Left hindlimb (tissue), 1 donor: ENCODE measurements around the gene ELF5.

Experiments used
- DNase-seq: peaks from one replicate; pipeline ENCODE4 v3.0.0-alpha.2; 2018

ELF5 gene

DNA sequence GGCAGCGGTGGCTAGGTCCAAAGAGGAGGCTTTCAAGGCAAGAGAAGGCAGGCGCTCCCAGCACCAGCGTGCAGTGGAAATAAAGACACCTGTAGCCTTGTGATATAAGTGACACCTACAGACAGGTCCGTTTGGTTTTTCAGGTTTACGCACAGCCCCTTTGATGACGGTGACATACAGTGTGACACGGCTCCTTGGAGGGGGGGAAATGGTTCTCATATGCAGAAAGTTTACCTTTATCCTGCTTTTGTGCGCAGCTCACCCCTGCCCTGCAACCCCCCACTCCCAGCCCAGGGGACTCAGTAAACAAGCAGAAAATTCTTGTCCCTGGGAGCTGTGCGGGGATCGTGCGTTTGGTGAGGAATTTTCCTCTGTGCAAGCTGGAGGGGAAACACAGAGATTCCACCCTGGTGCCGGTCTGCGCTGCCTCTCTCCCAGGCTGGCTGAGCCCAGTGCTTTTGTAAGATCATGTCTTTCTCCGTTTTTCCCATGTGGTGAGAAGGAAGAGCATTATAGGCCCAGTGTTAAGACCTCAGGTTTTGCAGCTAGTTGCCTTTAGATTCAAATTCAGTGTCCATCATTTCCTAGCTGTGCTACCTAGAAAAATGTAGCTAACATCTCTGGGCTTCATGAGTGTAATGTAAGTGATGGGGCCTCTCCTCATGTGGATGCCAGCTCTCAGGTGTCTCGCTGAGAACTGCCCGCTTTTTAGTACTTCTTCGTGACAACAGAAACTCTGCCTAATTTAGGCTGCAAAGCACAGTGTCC, at the start of gene ELF5:
TSS of gene ELF5 (minus strand) at position 113 of the 768 bp plus-strand sequence. CDS start 8,045 bp downstream, outside the sequence.
- no peak for DNase-seq

DNA sequence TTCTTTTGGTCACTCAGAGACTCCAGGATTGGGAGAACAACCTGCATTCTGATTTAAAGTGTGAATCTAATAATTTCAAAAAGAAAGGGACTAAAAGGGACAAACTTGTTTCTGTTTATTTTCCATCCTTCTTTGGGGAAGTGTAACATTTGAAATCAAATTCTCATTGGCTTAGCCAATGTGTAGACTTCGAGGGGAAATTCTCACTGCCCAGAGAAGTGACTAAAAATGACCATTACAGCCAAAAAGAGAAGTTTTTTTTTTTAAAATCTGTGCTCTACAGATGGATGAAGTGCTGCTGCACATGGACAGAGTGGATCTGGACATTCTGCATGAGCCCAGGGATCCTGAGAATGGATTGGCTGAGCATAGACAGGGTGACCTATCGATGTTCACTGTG, 49.4 kb upstream of the ELF5 start:
- no peak for DNase-seq

DNA sequence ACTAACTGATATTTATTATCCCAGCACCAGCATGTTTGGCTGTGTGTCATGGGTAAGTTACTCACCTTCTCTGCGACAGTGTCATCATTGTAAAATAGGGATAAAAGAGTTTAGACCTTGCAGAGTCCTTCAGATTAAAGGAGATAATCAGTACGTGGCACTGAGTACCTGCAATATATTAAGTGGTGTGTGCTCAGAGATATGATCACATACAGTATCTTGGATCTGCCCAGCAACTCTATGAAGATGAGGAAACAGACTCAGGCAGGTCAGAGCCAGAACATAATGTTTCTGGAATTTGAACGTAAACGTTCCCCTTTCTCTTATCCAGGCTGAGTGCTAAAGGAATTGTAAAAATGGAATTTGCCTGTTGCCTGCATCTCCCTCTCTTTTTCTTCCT, 46.9 kb upstream of the ELF5 start:
- DNase-seq = no peak

DNA sequence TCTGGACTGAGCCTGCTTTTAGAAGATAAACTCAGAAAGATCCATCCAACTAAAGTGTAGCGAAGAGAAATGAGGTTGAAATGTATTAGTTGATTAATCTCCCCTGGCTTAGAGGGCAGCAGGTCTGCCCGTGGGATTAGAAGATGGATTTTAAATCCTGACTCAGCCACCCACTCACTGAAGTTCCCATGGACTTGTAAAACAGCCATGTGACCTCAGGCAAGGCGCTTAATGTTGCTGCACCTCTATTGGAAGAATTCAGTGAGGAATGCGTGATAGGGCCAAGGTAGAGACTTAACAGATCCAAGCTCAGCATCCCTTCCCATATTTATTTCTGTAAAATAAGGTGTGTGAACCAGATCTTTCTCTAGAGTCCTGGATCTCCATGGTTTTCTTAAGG, 45.1 kb upstream of the ELF5 start:
- DNase-seq = no peak

DNA sequence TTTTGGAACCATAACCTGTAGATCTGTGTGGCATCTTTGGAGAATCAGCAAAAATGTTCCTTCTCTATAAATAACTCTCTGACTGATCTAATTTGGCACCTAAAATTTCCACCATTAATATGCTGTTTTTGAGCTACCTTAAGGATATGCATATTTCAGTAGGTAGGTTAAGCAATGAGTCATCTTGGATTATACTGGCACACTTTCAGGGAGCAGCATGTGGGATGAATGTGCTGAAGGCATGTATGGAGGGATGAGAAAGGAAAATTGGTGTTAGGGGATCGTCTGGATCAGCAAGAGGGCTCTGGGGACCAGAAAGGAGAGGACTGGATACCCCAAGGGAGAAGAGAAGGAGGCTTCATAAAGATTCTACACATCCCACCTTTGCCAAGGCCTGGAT, 44.6 kb upstream of the ELF5 start:
- no peak for DNase-seq

DNA sequence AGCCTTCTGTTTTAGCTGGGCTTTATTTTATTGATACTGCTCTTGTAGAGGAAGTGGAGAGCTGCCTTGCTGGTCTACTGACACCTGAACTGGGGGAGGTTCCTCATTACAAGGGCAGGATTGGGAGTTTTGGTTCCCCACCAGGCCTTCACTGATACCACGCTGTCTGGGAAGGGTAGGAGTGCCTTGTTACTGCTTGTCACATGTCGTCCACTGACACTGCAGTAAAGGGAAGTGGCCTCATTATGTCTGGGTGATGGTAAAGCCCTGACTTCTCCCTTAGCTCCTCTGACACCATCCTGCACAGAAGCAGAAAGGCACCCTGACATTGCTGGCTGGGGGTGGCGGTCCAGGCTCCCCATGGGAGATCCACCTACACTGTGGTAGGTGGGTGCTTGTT, 38.7 kb upstream of the ELF5 start:
- DNase-seq = no peak

DNA sequence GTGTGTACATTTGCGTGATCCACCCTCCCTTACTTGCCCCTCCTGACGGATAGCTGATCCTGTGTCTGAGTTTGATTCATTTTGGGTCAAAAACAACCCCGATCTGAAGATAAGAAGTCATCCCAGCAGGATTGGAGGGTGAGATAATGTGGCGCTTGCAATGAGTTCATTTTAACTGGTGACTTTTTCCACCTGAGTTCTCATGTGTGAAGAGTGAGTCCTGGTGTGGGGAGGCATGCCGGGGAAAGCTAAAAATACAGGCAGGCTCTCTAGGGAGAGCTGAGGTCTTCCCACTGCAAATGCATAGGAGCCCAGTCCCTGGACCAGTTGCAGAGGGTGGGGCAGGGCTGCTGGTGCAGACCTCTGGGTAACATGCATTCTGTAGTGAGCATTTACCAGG, 35.7 kb upstream of the ELF5 start:
- DNase-seq = no peak

DNA sequence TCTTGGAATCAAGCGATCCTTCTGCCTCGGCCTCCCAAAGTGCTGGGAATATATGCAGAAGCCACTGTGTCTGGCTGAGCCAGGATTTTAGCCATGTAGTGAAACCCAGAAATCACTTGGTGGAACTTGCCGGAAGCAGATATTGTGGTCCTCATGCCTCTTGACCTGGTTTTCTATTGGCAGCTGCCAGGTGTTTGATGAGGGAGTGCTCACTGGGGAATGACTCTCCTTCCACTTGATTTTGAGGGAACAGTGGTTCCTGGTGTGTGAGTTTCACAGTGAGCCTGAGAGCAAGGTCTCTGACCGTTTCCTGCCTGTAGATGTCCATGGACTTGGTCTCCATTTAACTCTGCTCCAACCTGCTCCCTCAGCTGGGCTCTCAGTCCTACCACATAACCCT, 34.7 kb upstream of the ELF5 start:
- DNase-seq = no peak

DNA sequence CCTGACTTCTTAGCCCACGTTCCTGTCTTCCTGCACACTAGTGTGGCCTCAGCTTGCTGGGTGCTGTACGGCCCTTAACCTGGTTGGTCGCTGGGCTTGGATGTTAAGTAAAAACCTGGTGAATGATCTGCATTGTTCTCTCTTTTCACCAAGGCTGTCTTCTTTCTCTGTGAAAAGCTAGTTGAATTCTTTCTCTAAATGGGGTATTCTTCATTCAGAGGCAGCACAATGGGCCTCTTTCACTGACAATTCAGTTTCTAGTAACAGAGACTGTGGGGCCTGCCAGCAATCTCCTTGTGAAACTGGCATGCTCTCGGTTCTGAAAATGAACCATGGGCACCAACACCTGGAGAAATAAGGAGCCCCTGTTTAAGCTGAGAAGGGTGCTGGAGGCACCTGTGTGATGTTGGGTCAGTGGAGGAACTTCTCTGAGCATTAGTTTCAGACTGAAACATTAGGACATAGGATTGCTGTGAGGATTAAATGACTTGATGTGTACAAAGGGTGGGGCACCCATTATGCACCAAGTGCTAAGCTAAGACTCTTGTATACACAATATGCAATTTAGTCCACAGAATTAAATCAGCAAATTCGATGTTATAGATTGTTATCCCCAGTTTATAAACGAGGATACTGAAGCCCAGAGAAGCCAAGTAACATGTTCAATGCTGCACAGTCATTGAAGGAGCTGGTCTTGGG, 33.1 kb upstream of the ELF5 start:
- DNase-seq = no peak

DNA sequence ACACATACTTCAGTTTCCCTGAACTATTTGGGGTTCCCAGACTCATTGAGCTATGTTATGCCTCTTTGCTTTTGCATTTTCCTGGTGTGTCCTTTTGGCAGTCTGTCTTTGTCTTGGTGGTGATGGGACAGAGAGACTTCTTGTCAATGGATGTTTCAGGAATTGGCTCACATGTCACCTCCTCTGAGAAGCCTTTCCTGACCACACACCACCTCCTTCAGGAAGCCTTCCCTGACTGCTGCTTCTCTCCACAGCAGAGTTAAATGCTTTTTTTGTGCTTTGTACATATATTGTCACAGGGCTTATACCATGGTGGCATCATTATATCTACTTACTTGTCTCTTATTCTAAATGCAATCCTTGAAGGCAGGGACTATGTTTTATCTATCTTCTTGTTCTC, 28.5 kb upstream of the ELF5 start:
- no peak for DNase-seq

DNA sequence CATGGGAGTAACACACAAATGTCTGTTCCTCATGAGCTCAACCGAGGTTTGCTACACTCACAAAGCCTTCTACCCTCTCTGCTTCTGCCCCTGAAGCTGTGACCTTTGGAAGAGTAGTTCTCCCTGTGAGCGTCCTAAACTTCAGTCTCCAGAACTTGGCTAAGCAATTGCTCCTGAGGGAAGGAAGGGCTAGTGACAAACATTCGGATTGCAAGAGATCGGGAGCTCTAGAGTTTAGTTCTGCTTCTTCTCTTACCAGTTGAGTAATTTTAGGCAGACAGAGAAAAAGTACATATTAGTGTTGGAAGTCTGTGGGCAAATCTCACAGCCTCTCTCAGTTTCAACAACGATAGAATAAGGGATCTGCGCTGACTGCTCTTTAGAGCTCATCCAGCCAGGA, 27.3 kb upstream of the ELF5 start:
- no peak for DNase-seq

DNA sequence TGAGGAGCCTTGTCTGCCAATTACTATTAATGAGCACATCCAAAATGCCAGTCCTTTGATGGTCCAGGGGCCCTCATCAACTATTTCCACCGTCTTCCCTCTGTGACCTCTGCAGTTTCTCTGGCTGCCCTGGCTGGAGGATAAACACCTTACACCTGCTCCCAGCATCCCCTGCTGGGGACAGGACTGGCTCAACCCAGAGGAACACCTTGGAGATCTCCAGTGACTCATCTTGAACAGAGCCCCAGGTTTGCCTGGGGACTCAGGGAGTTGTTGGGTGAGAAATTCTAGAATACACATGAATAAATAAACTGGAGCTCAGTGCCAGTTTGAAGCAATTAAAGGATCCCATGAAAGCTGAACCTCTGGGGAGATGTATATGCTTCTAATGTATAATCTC, 24.0 kb upstream of the ELF5 start:
- DNase-seq = no peak

DNA sequence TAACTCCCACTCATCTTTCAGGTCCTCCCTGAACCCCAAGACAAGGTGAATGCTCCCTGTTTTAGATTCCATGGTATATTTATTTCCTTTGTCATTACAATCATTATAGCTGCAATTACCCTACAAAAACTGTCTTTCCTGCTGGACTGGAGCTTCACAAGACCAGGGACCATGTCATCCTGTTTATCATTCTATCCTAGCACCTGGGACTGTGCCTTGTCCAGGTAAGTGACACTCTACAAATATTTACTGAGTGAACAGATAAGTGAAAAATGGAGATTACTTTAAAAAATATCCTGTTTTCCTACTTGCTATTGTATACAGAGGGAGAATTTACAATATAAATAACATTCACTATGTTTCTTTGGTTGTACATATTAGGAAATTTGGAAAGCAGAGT, 22.5 kb upstream of the ELF5 start:
- DNase-seq = no peak

DNA sequence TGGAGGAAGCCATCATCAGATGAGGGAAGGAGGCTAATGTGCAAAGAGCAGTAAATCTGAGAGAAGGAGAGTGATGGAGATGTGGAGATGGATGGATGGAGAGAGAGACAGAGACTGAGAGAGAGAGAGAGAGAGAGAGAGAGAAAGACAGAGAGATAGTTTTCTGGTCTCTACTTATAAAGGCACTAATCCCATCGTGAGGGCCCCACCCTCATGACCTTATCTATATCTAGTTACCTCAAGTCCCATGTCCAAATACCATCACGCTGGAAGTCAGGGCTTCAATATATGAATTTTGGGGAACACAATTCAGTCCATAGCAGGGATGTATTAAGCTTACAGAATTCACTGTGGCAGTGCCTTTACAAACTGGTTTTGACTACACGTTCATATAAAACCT, 21.2 kb upstream of the ELF5 start:
- no peak for DNase-seq

DNA sequence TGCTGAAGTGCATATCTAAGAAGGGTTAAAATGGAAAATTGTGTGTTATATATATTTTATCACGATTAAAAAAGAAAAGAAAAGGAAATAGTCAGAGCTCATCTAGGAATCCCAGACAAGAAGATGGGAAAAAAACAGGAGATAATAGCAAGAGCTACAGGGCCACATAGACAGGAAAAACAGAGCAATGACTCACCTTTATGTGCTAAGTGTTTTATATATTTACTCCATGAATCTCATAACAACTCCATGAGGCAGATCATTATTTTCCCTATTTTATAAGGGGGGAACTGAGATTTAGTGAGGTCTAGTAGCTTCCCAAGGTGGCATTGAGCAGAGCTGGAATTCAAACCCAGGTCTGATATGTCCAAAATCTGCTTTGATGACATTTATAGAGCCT, 18.1 kb upstream of the ELF5 start:
- no peak for DNase-seq

DNA sequence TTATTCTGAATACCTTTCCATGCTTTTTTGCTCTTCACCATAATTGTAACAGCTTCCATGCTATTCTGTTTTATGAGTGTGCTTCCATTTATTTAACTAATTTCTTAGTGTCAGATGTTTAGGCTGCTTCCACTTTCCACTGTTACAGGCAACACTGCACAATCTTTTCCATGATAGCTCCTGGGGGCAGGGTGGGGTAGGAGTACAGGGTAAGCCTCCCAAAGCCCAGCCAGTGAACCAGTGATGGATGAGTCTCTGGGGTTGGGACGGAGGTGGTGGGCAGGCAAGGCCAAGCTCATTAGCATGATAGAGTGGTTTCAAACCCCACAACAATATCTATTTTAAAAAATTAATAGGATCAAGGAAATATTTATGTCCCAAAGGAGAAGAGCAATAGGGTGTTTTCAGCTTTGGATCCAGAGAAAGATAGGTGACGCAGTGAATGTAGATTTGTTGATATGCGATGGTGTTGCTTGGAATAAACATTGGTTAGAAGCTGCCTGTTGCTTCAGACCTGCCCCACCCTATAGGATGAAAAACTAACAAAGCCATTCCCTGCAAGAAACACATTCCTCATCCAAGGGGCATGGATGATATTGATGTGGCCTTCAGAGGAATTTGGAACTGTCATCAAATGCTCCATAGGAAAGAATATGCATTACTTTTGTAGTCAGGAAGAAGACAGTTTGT, 17.1 kb upstream of the ELF5 start:
- DNase-seq = no peak

DNA sequence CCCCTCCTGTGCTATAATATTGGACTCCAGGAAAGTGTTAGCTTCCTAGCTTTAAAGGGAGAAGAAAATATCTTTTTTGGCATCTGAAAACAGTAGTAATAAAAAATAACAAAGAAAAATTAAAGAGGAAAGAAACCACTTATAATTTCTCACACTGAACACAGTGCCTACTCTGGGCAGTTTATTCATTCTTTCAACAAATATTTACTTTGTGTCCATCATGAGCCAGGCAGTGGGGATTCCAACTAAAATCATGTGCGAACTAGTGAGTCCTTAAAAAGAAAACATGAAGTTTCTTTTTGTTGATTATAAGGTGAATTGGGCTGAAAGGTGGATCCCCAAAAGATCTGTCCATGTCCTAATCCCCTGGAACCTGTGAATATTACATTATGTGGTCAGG, 16.0 kb upstream of the ELF5 start:
- no peak for DNase-seq

DNA sequence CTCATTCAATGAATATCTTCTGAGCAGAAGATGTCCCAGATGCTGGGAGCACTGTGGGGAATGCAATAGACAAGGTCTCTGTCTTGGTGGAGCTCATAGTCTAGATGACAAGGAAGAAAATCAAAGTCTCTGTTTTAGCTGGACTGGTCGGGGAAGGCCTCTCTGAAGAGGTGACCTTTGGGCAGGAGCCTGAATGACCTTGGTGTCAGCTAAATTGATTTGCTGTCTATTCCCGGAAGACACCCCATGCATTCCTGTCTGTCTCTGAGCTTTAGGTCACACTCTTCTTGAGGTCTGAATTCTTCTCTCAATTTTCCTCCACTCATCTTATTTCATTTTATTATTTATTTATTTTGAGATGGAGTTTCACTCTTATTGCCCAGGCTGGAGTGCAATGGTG, 14.5 kb upstream of the ELF5 start:
- no peak for DNase-seq

DNA sequence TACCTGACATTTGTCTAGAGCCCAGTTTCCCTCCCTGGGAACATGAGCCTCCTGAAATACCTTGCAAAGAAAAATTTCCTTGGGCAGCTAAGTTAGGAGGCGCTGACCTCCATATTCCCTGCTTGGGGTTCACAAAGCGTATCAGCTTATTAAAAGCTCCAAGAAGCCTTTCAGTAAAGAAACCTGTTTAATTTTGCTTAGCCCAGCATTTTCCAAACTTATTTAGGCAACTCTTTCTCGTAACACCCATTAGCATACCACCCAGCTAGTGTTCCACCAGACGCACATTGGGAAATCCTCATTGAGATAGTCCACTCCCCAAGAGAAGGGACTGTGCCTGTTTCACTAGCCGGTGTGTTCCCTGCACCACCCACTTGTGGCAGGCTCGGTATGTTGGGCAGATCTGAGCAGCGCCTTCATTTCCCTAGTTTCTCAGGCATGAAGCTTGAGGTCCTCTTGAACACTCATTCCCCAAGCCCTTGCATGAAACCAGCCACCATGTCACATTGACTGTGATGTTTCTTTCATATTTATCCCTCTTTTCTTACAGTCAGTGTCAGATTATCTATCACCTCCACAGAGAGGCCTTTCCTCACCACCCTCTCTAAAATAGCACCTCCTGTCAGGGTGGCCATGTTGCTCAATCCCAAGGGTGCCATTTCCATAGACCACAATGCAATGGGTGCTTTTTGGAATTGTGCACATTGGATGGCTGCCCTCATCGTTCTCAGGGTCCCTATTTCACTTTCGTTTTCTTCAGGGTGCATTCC, 12.5 kb upstream of the ELF5 start:
- no peak for DNase-seq

DNA sequence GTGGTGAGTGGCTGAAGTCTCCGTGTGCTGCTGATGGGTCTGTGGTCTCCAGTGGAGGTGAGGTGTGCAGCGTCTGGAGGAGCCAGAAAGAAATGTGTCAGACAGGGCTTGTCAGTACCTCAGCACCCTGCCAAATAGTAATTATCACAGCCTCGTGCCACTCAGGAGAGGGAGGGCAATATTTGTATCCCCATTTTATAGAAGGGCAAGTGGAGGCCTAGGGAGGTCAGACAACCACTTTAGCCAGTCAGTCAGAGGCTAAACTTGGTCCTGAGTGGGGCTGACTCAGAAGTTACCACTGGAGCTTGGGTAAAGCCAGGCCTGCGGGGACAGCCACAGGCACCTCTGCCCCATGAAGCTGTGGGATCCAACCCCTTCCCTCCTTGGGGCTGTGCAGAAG, 11.5 kb upstream of the ELF5 start:
- DNase-seq = no peak

DNA sequence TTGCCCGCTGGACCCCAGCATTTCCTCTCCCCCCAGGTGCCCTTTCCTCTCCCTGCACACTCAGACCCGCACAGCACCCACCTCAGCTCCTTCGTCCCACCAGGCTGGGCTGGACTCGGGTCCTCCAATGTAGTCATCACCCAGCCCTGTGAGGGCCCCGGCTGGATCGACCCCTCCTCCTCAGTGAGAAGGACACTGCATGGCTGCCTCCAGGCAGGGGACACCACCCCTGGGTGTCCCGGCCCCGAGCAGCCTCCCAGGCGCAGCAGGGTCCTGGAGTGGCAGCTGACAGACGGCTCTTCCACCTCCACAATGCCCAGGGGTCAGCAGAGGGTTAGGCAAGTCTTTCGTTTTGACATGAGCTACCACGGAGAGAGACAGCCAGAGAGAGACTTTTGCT, 11.1 kb upstream of the ELF5 start:
- DNase-seq = no peak

DNA sequence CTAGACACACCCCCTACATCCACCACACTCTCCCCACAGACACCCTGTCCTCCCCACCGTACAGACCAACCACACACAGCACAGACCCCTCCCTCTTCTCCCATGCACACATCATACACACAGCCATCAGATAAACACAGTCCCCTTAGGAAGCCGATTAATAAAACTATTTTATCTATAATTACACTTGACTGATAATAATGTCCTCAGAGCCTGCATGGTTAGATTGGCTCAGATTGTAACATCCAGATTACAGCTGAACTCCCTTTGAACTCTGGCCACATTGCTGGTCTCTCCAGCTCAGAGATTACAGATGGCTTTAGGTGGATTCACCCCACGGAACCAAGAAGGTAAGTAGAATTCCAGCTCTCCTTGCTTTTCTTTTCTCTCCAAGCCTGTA, 9.5 kb upstream of the ELF5 start:
- DNase-seq = no peak

DNA sequence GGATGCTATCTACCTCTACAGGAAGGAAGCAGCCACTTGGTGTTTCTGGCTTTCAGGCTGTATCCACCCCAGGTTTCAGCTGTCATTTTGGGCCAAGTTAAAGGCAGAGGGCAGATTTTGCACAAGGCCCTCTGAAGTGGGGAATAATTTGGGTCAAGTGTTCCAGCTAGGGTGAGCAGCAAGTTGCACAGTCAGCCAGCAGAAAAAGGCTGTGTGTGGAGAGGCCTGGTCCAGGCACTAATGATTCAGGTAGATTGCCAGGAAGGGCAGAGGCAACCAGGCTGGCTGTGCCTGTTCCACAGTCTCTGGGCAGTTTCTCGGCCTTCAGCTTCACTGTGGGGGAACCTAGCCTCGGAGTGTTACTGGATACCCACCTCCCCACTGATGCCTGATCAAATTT, 8.6 kb upstream of the ELF5 start:
- no peak for DNase-seq
